Erythroblast (primary cell): Measurements from ENCODE around the gene NOTCH3.

Experiments
- GATA1 ChIP-seq: IDR thresholded peaks from 2 replicates; pipeline ENCODE4 v1.6.1; 2011; ENCODE audit warnings: low read depth, mild to moderate bottlenecking, control low read depth, low read length, moderate library complexity
- POLR2A ChIP-seq: IDR thresholded peaks from 2 replicates; pipeline ENCODE4 v1.6.1; 2011; ENCODE audit warnings: mild to moderate bottlenecking, low read length

DNA sequence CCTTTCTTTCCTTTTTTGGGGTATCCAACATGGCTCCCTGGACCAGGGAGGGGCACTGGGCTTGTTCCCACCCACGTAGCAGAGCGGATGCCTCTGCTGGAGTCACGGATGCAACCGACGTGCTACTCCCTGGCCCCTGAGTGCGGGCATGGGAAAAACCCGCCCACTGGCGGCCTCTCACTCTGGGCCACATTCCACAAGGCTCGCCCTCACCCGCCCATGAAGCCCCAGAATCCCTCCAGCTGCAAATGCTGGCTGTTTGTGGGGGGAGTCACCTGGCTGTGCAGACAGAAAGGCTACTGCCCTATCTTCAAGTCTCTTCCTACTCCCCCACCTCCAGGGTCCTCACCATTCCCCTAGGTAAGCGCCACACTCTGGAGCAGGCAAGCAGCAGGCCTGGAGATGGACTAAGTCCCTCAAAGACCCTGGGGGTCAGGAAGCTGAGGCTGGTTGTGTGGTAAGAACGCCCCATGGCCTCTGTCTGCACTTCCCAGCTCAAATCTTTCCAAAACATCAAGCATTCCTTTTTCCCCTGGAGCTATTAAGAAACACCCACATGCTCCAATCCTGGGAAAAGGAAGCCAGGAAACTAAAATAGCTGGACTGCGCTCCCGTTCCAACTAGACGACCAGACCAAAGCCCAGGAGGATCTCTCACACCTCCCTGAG, 49.3 kb upstream of the NOTCH3 start:
- no peak for TF ChIP-seq POLR2A
- no peak for TF ChIP-seq GATA1
